Right lung (tissue), 5 donors: ENCODE results near the gene PCCA. TPM values are rescaled to one million over a fixed set of nuclear protein-coding genes. Genes with fewer than 3 reads are reported as not detected.
"Not testable (repeated sequence)": the region's sequence is repeated elsewhere in the genome, so short reads cannot be mapped to it uniquely, and the experiment has no call there.

Source experiments
- DNase-seq, 2 donors: peaks; one replicate each; pipeline ENCODE4 v3.0.0-alpha.2; 2013
- polyA plus RNA-seq, 5 donors: library from polyadenylated mRNA; unstranded; fragments of 120-200 nt; gene quantifications; one replicate each; pipeline versions ENCODE4 v1.2.1 to v1.2.3, GENCODE V29; 2013; ENCODE audit warnings: inconsistent platforms in 1 of 5, low replicate concordance in 1 of 5; ENCODE audit not compliant: insufficient read length in 5 of 5, insufficient read depth in 1 of 5

The PCCA gene
- polyA plus RNA-seq, 5 donors = 31.4 to 46.6 (median 43.3) TPM

GRCh38 chr13:100092273-100092672, 3.4 kb downstream of the PCCA start:
- DNase-seq = not testable (repeated sequence)

- DNase-seq = no peak
These were observed 6.6 kb downstream of the PCCA start for GRCh38 chr13:100095498-100095897.

GRCh38 chr13:100096526-100096925, 7.6 kb downstream of the PCCA start:
- no peak for DNase-seq

DNA sequence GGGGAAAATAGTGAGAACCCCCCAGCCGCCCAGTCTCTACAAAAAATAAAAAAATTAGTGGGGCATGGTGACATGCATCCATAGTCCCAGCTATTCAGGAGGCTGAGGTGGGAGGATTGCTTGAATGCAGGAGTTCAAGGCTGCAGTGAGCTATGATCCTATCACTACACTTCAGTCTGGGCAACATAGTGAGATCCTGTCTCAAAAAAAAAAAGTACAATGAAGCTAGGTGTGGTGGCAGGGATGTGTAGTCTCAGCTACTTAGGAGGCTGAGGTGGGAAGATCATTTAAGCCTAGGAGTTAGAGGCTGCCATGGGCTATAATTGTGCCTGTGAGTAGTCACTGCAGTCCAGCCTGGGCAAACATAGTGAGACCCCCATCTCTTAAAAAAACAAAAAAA, 8.9 kb downstream of the PCCA start:
- no peak for DNase-seq

DNA sequence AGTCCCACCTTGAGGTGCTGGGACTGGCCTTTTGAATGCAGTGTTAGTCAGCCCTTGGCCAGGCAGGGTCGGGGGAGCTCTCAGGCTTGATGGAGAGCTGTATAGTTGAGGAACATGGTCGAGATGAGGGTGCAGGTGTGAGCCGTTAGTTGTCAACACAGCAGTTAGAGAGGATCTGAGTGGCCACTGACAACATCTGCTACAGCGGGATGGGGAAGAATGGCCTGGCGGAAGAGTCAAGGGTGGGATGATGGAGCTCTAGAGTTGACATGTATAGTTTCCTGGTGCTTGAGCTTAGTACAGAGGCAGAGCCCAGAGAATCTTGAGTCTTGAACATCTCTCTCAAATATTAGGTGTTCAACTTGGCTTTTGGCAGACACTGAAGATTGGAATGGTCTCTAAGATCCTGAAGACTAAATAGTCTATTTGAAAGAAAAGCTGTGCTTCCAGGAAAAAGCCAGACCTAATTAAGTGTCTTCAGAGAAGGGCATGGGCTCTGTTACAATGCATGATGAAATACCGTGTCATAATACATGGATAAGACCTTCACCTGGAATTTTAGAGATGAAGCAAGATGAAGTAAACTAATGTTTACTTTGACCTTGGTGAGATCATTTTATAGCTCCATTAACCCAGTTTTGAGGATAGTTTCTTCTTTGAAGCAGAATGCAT, 9.7 kb downstream of the PCCA start:
- DNase-seq = no peak

GRCh38 chr13:100099117-100099445, 10.2 kb downstream of the PCCA start:
- not testable (repeated sequence) for DNase-seq

- DNase-seq = peak; percentile 28 to 45
These were observed 11.4 kb downstream of the PCCA start for GRCh38 chr13:100100115-100100879.

DNA sequence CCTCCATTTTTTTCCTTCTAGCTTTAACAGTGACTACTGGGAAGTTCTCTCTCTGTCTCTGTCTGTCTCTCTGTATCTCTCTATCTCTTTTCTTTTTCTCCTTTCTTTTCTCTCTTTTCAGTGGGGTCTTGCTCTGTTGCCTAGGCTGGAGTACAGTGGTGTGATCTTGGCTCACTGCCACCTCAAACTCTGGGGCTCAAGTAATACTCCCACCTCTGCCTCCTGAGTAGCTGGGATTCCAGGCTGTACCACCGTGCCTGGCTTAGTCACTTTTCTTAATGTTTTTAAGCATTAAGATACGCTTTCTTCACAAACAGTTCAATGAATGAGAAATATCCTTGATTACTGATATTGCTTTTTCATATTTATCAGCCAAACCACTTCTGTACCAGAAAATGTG, 13.1 kb downstream of the PCCA start:
- no peak for DNase-seq

- no peak for DNase-seq
These were observed 17.1 kb downstream of the PCCA start for GRCh38 chr13:100106005-100106404.

DNA sequence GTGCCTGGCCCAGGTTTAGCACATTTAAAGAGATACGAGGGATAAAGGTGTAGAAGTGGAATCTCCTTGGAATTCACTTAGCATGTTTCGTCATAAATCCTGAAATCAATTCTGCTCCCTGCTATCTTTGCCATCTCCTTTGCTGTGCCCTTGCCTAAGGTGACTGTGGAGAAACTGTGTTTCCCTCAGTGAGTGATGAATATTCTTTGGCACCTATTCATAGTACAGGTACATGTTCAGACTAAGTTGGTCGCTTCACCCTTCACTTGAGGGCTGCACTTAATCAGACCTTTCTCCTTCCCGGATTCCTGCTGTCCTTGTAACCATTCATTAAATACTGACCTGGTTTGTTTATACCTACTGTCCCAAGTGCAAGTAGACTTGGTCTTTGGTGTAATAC, 17.8 kb downstream of the PCCA start:
- DNase-seq = no peak

- no peak for DNase-seq
These were observed 20.1 kb downstream of the PCCA start for GRCh38 chr13:100108913-100109507.

DNA sequence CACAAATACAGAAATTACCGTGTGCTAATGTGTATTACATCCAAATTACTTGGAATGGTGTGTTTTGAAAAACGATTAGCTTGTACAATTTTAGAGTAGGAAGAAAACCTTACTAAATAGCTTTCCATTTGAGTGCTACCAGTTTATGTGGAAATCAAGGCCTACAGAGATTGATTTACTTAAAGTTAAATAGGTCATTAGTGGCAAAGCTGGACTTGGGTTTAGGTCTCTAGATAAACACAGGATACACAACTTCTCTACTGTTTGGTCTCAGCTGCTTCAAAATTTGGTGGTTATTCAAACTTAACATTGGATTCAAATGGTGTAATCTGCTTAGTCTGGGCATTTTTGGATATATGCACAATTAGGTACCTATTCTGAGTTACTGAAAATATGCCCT, 21.4 kb downstream of the PCCA start:
- no peak for DNase-seq

DNA sequence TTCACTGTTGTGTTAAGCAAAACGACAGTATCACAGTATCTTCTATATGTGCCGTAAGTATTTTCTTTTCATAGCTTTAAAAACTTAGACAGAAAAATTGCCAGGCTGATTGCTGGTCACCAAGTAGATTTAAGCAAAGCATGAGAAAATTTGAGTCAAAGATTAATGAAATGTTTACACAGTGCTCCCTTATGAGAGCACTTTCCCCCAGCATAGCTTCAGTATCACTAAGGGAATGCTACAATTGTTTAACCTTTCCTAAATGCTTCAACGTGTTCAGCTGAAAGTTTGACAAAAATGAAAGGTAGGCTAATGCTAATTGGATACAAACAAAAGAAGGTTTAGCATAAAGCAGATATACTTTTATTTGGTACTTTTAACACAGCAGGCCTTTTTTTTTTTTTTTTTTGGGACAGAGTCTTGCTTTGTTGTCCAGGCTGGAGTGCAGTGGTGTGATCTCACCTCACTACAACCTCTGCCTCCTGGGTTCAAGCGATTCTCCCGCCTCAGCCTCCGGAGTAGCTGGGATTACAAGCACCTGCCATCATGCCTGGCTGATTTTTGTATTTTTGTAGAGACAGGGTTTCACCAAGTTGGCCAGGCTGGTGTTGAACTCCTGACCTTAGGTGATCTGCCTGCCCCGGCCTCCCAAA, 23.4 kb downstream of the PCCA start:
- no peak for DNase-seq

GRCh38 chr13:100115693-100116254, 26.9 kb downstream of the PCCA start:
- DNase-seq = no peak

- no peak for DNase-seq
These were observed 35.4 kb downstream of the PCCA start for GRCh38 chr13:100124265-100124664.

DNA sequence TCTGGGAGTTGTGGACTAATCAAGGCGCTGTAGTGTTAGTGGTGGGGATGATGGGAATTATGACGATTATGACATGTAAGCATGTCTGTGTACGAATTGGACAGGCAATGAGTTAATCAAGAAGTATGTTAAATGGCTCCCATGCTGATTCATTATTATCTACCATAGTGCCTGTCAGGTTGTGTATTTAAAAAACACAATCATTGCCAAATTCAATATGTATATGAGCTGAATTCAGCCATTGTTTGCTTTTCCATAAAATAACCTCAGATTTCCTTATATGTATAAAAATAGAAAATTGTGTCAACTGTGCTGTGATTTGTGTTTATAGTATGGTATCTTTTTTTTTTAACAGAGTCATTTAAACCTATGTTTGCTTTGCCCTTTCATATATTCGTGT, 37.1 kb downstream of the PCCA start:
- no peak for DNase-seq

DNA sequence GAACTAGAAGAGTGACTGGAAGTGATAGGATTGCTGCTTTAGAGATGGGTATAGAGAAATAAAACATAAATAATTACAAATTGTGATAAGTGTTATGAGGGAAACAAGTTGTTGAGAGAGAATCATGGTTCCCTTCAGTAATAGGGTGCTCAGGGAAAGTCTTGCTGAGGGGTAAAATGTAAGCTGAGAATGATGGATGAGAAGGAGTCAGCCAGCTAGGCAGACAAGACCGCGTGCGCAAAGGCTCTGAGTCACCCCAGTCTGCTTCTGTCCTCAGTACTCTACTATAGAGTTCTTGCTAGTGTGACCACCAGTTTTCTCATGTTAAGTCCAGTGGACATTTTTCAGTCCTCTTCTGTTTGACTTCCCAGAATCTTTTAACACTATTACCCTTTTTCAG, 39.5 kb downstream of the PCCA start:
- no peak for DNase-seq

GRCh38 chr13:100128838-100129237, 39.9 kb downstream of the PCCA start:
- DNase-seq = no peak

DNA sequence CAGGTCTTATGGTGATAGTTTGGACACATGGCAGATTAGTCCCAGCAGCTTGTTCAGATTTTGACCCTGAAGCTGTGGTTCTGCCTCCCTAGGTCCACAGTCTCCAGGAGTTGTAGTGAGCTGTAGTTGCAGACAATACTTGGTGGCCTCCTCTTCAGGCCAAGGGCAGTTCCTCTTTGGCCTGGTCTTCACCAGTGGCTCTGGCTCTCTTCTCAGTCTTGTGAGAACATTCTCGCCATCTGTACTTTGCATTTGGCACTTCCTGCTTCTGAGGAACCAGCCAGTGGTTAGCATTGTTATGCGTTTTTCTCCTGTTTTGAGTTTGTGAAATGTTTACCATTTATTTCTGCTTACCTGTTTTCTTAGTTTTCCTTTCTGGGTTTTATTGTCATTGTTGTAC, 40.7 kb downstream of the PCCA start:
- DNase-seq = no peak

DNA sequence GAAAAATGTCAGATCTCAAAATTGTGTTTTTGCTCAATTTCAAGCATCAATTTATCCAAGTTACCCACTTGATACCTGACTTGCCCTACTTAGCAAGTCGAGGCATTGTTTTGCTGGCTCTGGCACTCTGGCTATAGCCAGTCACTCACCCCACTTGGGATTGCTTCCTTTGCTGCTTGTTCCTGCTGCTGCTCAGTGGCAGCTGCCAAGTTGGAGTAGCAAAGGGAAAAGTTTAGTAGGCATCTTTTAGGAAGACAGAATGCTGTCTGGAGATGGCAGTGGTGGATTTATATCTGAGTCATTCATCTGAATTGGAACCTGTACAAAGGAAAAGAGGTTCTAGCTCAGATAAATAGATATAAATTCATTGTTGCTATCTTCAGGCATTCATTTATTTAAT, 41.2 kb downstream of the PCCA start:
- no peak for DNase-seq

DNA sequence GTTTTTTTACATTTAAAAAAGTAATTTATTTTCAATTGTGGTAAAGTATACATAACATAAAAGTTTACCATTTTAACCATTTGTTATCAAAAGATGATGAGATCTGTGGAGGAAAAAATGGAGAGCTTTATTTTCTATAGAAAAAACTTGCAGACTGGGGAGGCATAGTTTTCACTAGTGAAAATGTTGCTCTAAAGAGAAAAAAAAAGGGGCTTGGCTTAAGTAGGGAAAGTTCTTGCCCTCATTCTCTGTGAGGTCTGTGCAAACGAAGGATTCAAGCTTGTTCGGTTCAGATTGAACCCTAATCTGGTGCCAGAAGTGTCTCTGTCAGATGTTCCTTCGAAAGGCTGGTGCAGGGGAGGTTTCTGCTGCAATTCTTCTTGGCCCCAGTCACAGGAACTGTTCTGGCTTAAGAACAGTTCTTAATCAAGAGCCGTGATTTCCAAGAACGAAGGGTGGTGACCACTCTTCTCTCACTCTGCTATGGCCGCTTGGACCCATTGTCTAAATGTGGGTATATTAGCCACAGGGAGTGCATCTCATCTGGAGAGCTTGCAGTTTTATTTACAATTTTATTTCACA, 42.1 kb downstream of the PCCA start:
- no peak for DNase-seq
